DND-41 (cell line): ENCODE results near the gene CLEC4D.

Experiments
- ATAC-seq: fragments of 200-7000 bp; cut with Tn5 transposase; 3 replicates; pipeline ENCODE4 v1.9.1; 2021; ENCODE audit warnings: low read depth; ENCODE audit not compliant: insufficient read depth
- DNase-seq: peaks from one replicate; pipeline ENCODE4 v3.0.0-alpha.2; 2020
- H2AFZ ChIP-seq: 2 replicates; pipeline ENCODE4 v1.6.0; 2012; ENCODE audit warnings: low read depth, low read length
- H3K27ac ChIP-seq: 2 replicates; pipeline ENCODE4 v1.5.1; 2012; ENCODE audit warnings: low read length, inconsistent platforms
- H3K27me3 ChIP-seq: fragments of 200-600 bp; sonication (generic); 2 replicates; pipeline ENCODE4 v1.6.0; 2012; ENCODE audit warnings: low read length, mild to moderate bottlenecking, inconsistent platforms; ENCODE audit not compliant: insufficient read depth, poor library complexity
- H3K36me3 ChIP-seq: 2 replicates; pipeline ENCODE4 v1.5.1; 2012; ENCODE audit warnings: low read length, inconsistent platforms; ENCODE audit not compliant: insufficient read depth
- H3K4me1 ChIP-seq: 2 replicates; pipeline ENCODE4 v1.5.1; 2012; ENCODE audit warnings: mild to moderate bottlenecking, low read length; ENCODE audit not compliant: insufficient read depth
- H3K4me2 ChIP-seq: 2 replicates; pipeline ENCODE4 v1.6.0; 2012; ENCODE audit warnings: mild to moderate bottlenecking, moderate library complexity, low read length, inconsistent platforms; ENCODE audit not compliant: insufficient read depth
- H3K4me3 ChIP-seq, 2 experiments: fragments of 200-600 bp in 1 of 2; shearing (Covaris generic) in 1 of 2; 2 replicates each; pipeline ENCODE4 v1.5.1; 2012 to 2016; ENCODE audit warnings: inconsistent platforms in 2 of 2, low read length in 2 of 2, mild to moderate bottlenecking in 2 of 2, low read depth in 1 of 2, moderate library complexity in 1 of 2
- H3K79me2 ChIP-seq: 2 replicates; pipeline ENCODE4 v1.6.0; 2012; ENCODE audit warnings: low read length, inconsistent platforms; ENCODE audit not compliant: insufficient read depth
- H3K9ac ChIP-seq: 2 replicates; pipeline ENCODE4 v1.6.0; 2012; ENCODE audit warnings: low read depth, mild to moderate bottlenecking, inconsistent platforms, low read length, moderate library complexity
- H3K9me3 ChIP-seq: 2 replicates; pipeline ENCODE4 v1.5.1; 2012; ENCODE audit warnings: low read length, moderate library complexity, mild to moderate bottlenecking, inconsistent platforms; ENCODE audit not compliant: insufficient read depth, severe bottlenecking
- H4K20me1 ChIP-seq: 2 replicates; pipeline ENCODE4 v1.6.0; 2012; ENCODE audit warnings: low read length; ENCODE audit not compliant: insufficient read depth
- CTCF ChIP-seq: IDR thresholded peaks from 2 replicates; pipeline ENCODE4 v1.5.1; 2012; ENCODE audit warnings: borderline replicate concordance, low read length, moderate library complexity, mild to moderate bottlenecking; ENCODE audit not compliant: poor library complexity, severe bottlenecking; ENCODE audit errors: extremely low read depth
- EZH2 ChIP-seq: IDR thresholded peaks from 3 replicates; pipeline ENCODE4 v1.6.1; 2012; ENCODE audit warnings: borderline replicate concordance, low read depth, mild to moderate bottlenecking, moderate library complexity, low read length, inconsistent platforms; ENCODE audit not compliant: severe bottlenecking

CLEC4D gene

GRCh38 chr12:8513256-8513655, at the start of gene CLEC4D:
CLEC4D (plus strand) TSS chr12:8513503; CDS start chr12:8513733, 230 bp downstream.
- Histone ChIP-seq H3K79me2 (no peaks in the 10 kb centered on the region), H3K27ac (no peak within 1 kb of the TSS), H3K36me3 (no peaks in the 10 kb centered on the region), H4K20me1 (no peaks in the 10 kb centered on the region), H3K9me3 (no peaks in the 10 kb centered on the region), H2AFZ (no peak within 1 kb of the TSS), H3K4me3 (no peak within 1 kb of the TSS), H3K4me1 (no peaks in the 10 kb centered on the region), H3K27me3 (peaks cover 16% of the 10 kb centered on the region), H3K4me2 (no peak within 1 kb of the TSS), H3K9ac (no peak within 1 kb of the TSS)
- ATAC-seq: no peak
- TF ChIP-seq CTCF (no peak), EZH2 (no peak)
- DNase-seq: no peak

GRCh38 chr12:8465301-8465996, 47.9 kb upstream of the CLEC4D start:
- Histone ChIP-seq H3K27ac (no peak overlapping the region), H3K4me3 (no peak overlapping the region), H3K4me2 (no peak overlapping the region), H2AFZ (no peak overlapping the region), H3K9ac (no peak overlapping the region), H3K79me2 (no peaks in the 10 kb centered on the region), H3K36me3 (no peaks in the 10 kb centered on the region), H3K4me1 (no peaks in the 10 kb centered on the region), H4K20me1 (no peaks in the 10 kb centered on the region), H3K9me3 (no peaks in the 10 kb centered on the region), H3K27me3 (no peaks in the 10 kb centered on the region)
- no peak for TF ChIP-seq CTCF
- TF ChIP-seq EZH2: no peak
- no peak for DNase-seq
- ATAC-seq: no peak

GRCh38 chr12:8466241-8466640, 47.1 kb upstream of the CLEC4D start:
- TF ChIP-seq EZH2 (no peak), CTCF (no peak)
- DNase-seq (no peak), ATAC-seq (no peak)
- Histone ChIP-seq H4K20me1 (no peaks in the 10 kb centered on the region), H3K4me3 (no peak overlapping the region), H3K4me1 (no peaks in the 10 kb centered on the region), H3K9ac (no peak overlapping the region), H3K79me2 (no peaks in the 10 kb centered on the region), H3K9me3 (no peaks in the 10 kb centered on the region), H3K4me2 (no peak overlapping the region), H3K36me3 (no peaks in the 10 kb centered on the region), H3K27ac (no peak overlapping the region), H2AFZ (no peak overlapping the region), H3K27me3 (no peaks in the 10 kb centered on the region)
